Measurements from ENCODE around the gene PEA15.

Gene PEA15

GRCh38 chr1:160179336-160179735 lies 25.8 kb upstream of the PEA15 start:
- TF ChIP-seq CTCF (IDR thresholded peaks at IDR 0.05; ENCODE audit: low read depth, low read length) = no peak
- Histone ChIP-seq H3K27me3 (ENCODE audit: insufficient read depth, low read depth, severe bottlenecking) (no peaks in the 10 kb centered on the region), H3K9me3 (ENCODE audit: severe bottlenecking) (no peaks in the 10 kb centered on the region), H3K4me3 (ENCODE audit: low read depth, low read length) (no peak overlapping the region), H3K36me3 (no peaks in the 10 kb centered on the region), H3K27ac (no peak overlapping the region)
- no peak for DNase-seq

DNA sequence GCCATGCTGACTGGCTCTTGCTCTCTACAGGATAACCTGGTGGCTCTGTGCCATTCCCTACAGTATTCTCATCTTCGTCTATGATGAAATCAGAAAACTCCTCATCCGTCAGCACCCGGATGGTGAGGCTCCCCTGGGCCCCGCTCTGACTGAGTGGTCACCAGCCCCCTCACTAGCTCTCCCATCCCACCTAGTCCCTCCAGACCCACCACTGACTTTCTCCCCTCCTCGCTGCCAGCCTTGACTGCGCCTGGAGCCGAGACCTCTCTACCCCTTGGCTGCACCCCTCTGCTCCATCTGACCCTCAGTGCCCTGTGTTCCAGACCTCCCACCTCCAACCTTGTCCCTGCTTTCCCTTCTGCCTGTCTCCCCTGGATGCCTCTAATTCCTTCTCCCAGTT lies 18.9 kb upstream of the PEA15 start:
- no peak for DNase-seq
- no peaks in the 10 kb centered on the region for H3K27me3 ChIP-seq (ENCODE audit: insufficient read depth, low read depth, severe bottlenecking)
- TF ChIP-seq CTCF (IDR thresholded peaks at IDR 0.05; ENCODE audit: low read depth, low read length) = no peak
- H3K9me3 ChIP-seq (ENCODE audit: severe bottlenecking) = no peaks in the 10 kb centered on the region
- H3K4me3 ChIP-seq (ENCODE audit: low read depth, low read length) = no peak overlapping the region
- no peaks in the 10 kb centered on the region for H3K36me3 ChIP-seq
- H3K27ac ChIP-seq = peak overlapping the region; percentile 29; the same call in 1 of the 2 replicates

- Histone ChIP-seq H3K9me3 (ENCODE audit: severe bottlenecking) (no peaks in the 10 kb centered on the region), H3K27ac (peak overlapping the region; percentile 29; the same call in 1 of the 2 replicates), H3K27me3 (ENCODE audit: insufficient read depth, low read depth, severe bottlenecking) (no peaks in the 10 kb centered on the region), H3K36me3 (no peaks in the 10 kb centered on the region), H3K4me3 (ENCODE audit: low read depth, low read length) (no peak overlapping the region)
- DNase-seq = peak; percentile 81
- TF ChIP-seq CTCF (IDR thresholded peaks at IDR 0.05; ENCODE audit: low read depth, low read length) = 0 out of 2 replicates have a peak, but pooled peaks have one; percentile 6
These were observed 18.5 kb upstream of the PEA15 start for GRCh38 chr1:160186729-160187128.

- TF ChIP-seq CTCF (IDR thresholded peaks at IDR 0.05; ENCODE audit: low read depth, low read length) = no peak
- no peaks in the 10 kb centered on the region for H3K9me3 ChIP-seq (ENCODE audit: severe bottlenecking)
- no peak for DNase-seq
These were observed 17.8 kb upstream of the PEA15 start for GRCh38 chr1:160187407-160187806.

DNA sequence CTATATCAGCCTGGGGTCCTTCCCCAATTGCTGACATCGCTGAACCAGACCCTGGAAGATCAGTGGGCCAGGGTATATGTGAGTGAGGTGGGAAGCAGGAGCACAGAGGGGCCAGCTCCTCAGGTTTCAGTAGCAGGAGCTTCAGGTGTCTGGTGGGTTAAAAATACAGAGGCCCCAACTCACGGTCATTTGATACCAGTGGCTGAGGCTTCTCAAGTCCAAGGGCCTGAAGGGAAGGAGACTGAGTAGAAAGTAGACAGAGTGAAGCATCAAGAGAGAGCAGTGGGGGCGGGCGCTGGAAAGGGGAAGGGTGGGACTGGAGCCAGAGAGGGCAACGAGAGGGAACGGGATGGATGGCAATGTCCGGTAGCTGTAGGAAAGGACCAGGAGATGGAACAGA lies 16.8 kb upstream of the PEA15 start:
- DNase-seq = no peak
- Histone ChIP-seq H3K9me3 (ENCODE audit: severe bottlenecking) (no peaks in the 10 kb centered on the region), H3K36me3 (no peaks in the 10 kb centered on the region), H3K27me3 (ENCODE audit: insufficient read depth, low read depth, severe bottlenecking) (no peaks in the 10 kb centered on the region), H3K4me3 (ENCODE audit: low read depth, low read length) (no peak overlapping the region), H3K27ac (no peak overlapping the region)
- no peak for TF ChIP-seq CTCF (IDR thresholded peaks at IDR 0.05; ENCODE audit: low read depth, low read length)

More at GRCh38 chr1:160187407-160187806, 17.8 kb upstream of the PEA15 start:
- no peak overlapping the region for H3K4me3 ChIP-seq (ENCODE audit: low read depth, low read length)
- H3K27ac ChIP-seq = no peak overlapping the region
- no peaks in the 10 kb centered on the region for H3K27me3 ChIP-seq (ENCODE audit: insufficient read depth, low read depth, severe bottlenecking)
- H3K36me3 ChIP-seq = no peaks in the 10 kb centered on the region

All from WERI-Rb-1 (cell line).